GM18526 (cell line): ENCODE data around the gene NOL4L.

Source experiments
- POLR2A ChIP-seq: IDR thresholded peaks from 3 replicates; pipeline ENCODE4 v1.6.1; 2011; ENCODE audit not compliant: insufficient read length; ENCODE audit errors: extremely low read depth

NOL4L gene

GRCh38 chr20:32608664-32609015, 23.5 kb upstream of the NOL4L start:
- TF ChIP-seq POLR2A = no peak

- TF ChIP-seq POLR2A = no peak
Measured at GRCh38 chr20:32607727-32608663, 22.9 kb upstream of the NOL4L start.

- no peak for TF ChIP-seq POLR2A
Measured at GRCh38 chr20:32607324-32607723, 22.2 kb upstream of the NOL4L start.

- TF ChIP-seq POLR2A = no peak
Measured at GRCh38 chr20:32606790-32607189, 21.7 kb upstream of the NOL4L start.

- no peak for TF ChIP-seq POLR2A
Measured at GRCh38 chr20:32606107-32606506, 21.0 kb upstream of the NOL4L start.

GRCh38 chr20:32605167-32605656, 20.1 kb upstream of the NOL4L start:
- no peak for TF ChIP-seq POLR2A

- no peak for TF ChIP-seq POLR2A
Measured at GRCh38 chr20:32603046-32603726, 18.1 kb upstream of the NOL4L start.

GRCh38 chr20:32602273-32602672, 17.1 kb upstream of the NOL4L start:
- no peak for TF ChIP-seq POLR2A

GRCh38 chr20:32600681-32601237, 15.6 kb upstream of the NOL4L start:
- TF ChIP-seq POLR2A = no peak

- no peak for TF ChIP-seq POLR2A
Measured at GRCh38 chr20:32599783-32600340, 14.7 kb upstream of the NOL4L start.

- TF ChIP-seq POLR2A = no peak
Measured at GRCh38 chr20:32598606-32599005, 13.5 kb upstream of the NOL4L start.

GRCh38 chr20:32597714-32598113, 12.6 kb upstream of the NOL4L start:
- TF ChIP-seq POLR2A = no peak

GRCh38 chr20:32596681-32597252, 11.6 kb upstream of the NOL4L start:
- no peak for TF ChIP-seq POLR2A

GRCh38 chr20:32595143-32595542, 10.0 kb upstream of the NOL4L start:
- TF ChIP-seq POLR2A = no peak

- TF ChIP-seq POLR2A = no peak
Measured at GRCh38 chr20:32594204-32594603, 9.1 kb upstream of the NOL4L start.
